Hepatocyte (in vitro differentiated cells): ENCODE results near the gene TRAPPC1. TPM values are rescaled to one million over a fixed set of nuclear protein-coding genes. Genes with fewer than 3 reads are reported as not detected.

Source experiments
- DNase-seq: peaks from one replicate; pipeline ENCODE4 v3.0.0-alpha.2; 2016; ENCODE audit warnings: low spot score
- H2AFZ ChIP-seq: fragments of 200-600 bp; sonication (generic); 2 replicates; pipeline ENCODE4 v1.6.0; 2016; ENCODE audit warnings: antibody characterized with exemption, mild to moderate bottlenecking
- H3K27ac ChIP-seq: fragments of 200-600 bp; sonication (generic); 2 replicates; pipeline ENCODE4 v1.5.1; 2016; ENCODE audit warnings: mild to moderate bottlenecking
- H3K27me3 ChIP-seq: fragments of 200-600 bp; sonication (generic); 2 replicates; pipeline ENCODE4 v1.6.1; 2016
- H3K36me3 ChIP-seq: fragments of 200-600 bp; sonication (generic); replicated peaks from 2 replicates; pipeline ENCODE4 v1.5.1; 2016; ENCODE audit warnings: low read depth; ENCODE audit not compliant: insufficient read depth
- H3K4me1 ChIP-seq: fragments of 200-600 bp; sonication (generic); 2 replicates; pipeline ENCODE4 v1.5.1; 2016; ENCODE audit warnings: mild to moderate bottlenecking, moderate library complexity; ENCODE audit not compliant: insufficient read depth
- H3K4me2 ChIP-seq: fragments of 200-600 bp; sonication (generic); 2 replicates; pipeline ENCODE4 v1.6.0; 2016
- H3K4me3 ChIP-seq: fragments of 200-600 bp; sonication (generic); 2 replicates; pipeline ENCODE4 v1.5.1; 2016; ENCODE audit warnings: mild to moderate bottlenecking
- H3K79me2 ChIP-seq: fragments of 200-600 bp; sonication (generic); 2 replicates; pipeline ENCODE4 v1.6.0; 2017; ENCODE audit warnings: mild to moderate bottlenecking
- H3K9me2 ChIP-seq: fragments of 200-600 bp; sonication (generic); replicated peaks from 2 replicates; pipeline ENCODE4 v1.6.0; 2017; ENCODE audit warnings: mild to moderate bottlenecking; ENCODE audit not compliant: insufficient read depth
- H3K9me3 ChIP-seq: fragments of 200-600 bp; sonication (generic); 2 replicates; pipeline ENCODE4 v1.5.1; 2016; ENCODE audit warnings: low read depth, mild to moderate bottlenecking
- H4K20me1 ChIP-seq: fragments of 200-600 bp; sonication (generic); 2 replicates; pipeline ENCODE4 v1.6.0; 2016; ENCODE audit warnings: mild to moderate bottlenecking; ENCODE audit not compliant: insufficient read depth, poor library complexity, severe bottlenecking
- CTCF ChIP-seq: fragments of 200-600 bp; sonication (generic); IDR thresholded peaks from 2 replicates; pipeline ENCODE4 v1.5.1; 2016; ENCODE audit warnings: antibody characterized with exemption, mild to moderate bottlenecking; ENCODE audit not compliant: poor library complexity
- EZH2 ChIP-seq: fragments of 200-600 bp; sonication (generic); IDR thresholded peaks from 2 replicates; pipeline ENCODE4 v1.6.1; 2016; ENCODE audit warnings: antibody characterized with exemption, mild to moderate bottlenecking, borderline replicate concordance
- EZH2phosphoT487 ChIP-seq: fragments of 200-600 bp; sonication (generic); IDR thresholded peaks from one replicate; pipeline ENCODE4 v1.6.1; 2018; ENCODE audit warnings: antibody characterized with exemption, mild to moderate bottlenecking, low read depth, moderate library complexity; ENCODE audit not compliant: unreplicated experiment, severe bottlenecking
- WGBS: methylation state at CpG from one replicate; pipeline ENCODE4 v1.1.6; 2016; ENCODE audit warnings: low lambda C conversion rate; ENCODE audit errors: missing lambda C conversion rate; 5-methylcytosine and 5-hydroxymethylcytosine counted together
- polyA plus RNA-seq: library from polyadenylated mRNA; unstranded; fragments of >200 nt; fragmentation: Nextera tagmentation; extraction: Ambion mirVana; gene quantifications from 2 replicates; pipeline ENCODE4 v1.2.1, GENCODE V29; 2016
- total RNA-seq: library from RNA; depleted of rRNA; stranded (reverse); fragments of >200 nt; gene quantifications from 2 replicates; pipeline ENCODE4 v1.2.3, GENCODE V29; 2014

The TRAPPC1 gene
- total and polyA plus RNA-seq, 2 experiments from 2014 or later, result 20.7 to 272 TPM

DNA sequence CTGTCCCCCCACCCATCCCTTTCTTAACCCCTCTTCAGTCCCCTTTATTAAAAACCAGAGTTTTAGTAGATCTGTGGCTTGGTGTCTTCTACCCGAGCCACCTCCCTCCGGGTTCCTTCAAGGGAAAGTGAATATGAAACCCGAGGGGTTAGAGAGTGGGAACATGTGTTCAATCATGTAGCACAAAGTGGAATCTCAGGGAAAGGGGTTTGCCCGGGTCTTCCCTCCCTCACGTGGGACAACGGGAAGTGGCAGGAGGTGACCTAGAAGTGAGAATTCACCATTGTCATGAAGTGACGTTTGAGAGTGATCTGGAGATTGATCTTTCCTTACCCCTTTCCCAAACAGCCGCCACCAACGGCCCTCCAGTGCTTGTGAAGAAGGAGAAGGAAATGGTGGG lies 20.6 kb downstream of the TRAPPC1 start:
- H3K4me3 ChIP-seq, result no peak overlapping the region
- WGBS, result 89% methylated on average over 8 of the region's 9 CpGs
- H3K27me3 ChIP-seq, result no peaks in the 10 kb centered on the region
- H2AFZ ChIP-seq, result no peak overlapping the region
- no peak for DNase-seq
- TF ChIP-seq CTCF, result no peak
- TF ChIP-seq EZH2, result no peak
- TF ChIP-seq EZH2phosphoT487, result no peak
- H3K9me3 ChIP-seq, result no peaks in the 10 kb centered on the region
- no peak overlapping the region for H3K4me2 ChIP-seq
- H3K79me2 ChIP-seq, result no peaks in the 10 kb centered on the region
- H3K9me2 ChIP-seq, result no peaks in the 10 kb centered on the region
- H3K36me3 ChIP-seq, result no peaks in the 10 kb centered on the region
- no peaks in the 10 kb centered on the region for H4K20me1 ChIP-seq
- H3K4me1 ChIP-seq, result peaks cover 10% of the 10 kb centered on the region
- H3K27ac ChIP-seq, result no peak overlapping the region

DNA sequence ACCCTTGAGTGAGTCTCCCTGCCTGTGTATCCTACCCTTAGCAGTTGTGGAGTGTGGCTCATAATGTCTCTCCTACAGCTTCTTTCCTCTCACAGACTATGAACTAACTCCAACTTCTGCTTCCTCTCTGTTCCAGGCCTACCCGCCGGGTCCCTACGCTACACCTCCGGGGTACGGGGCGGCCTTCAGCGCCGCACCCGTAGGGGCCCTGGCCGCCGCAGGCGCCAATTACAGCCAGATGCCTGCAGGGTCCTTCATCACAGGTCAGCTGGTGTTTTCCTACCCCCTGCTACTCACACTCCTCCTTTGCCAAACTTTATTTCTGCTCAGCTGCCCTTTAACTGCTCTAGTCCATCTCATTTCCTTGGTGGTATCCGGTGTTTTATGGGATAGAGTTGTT lies 21.0 kb downstream of the TRAPPC1 start:
- H3K4me2 ChIP-seq, result no peak overlapping the region
- no peaks in the 10 kb centered on the region for H3K36me3 ChIP-seq
- no peak overlapping the region for H2AFZ ChIP-seq
- no peak overlapping the region for H3K4me3 ChIP-seq
- WGBS, result 96% methylated on average over 13 of the region's 13 CpGs
- no peak for DNase-seq
- no peaks in the 10 kb centered on the region for H4K20me1 ChIP-seq
- no peak overlapping the region for H3K27ac ChIP-seq
- no peaks in the 10 kb centered on the region for H3K9me3 ChIP-seq
- H3K4me1 ChIP-seq, result peaks cover 9% of the 10 kb centered on the region
- H3K79me2 ChIP-seq, result no peaks in the 10 kb centered on the region
- no peak for TF ChIP-seq CTCF
- no peak for TF ChIP-seq EZH2phosphoT487
- TF ChIP-seq EZH2, result no peak
- no peaks in the 10 kb centered on the region for H3K27me3 ChIP-seq
- H3K9me2 ChIP-seq, result no peaks in the 10 kb centered on the region

DNA sequence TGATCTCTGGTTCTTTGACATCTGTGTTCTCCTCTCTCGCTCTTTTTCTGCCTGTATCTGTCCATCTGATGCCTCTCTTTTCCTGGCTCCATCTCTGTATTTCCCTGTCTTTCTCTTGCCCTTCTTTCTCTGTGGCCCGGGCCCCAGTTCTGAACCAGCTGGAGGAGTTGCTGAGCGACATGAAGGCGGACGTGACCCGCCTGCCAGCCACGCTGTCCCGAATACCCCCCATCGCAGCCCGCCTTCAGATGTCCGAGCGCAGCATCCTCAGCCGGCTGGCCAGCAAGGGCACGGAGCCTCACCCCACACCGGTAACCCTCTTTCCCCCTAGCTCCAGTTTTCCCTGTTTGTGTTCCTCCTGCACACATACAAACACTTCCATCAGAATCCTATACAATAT lies 21.5 kb downstream of the TRAPPC1 start:
- DNase-seq, result no peak
- Histone ChIP-seq H3K36me3 (no peaks in the 10 kb centered on the region), H3K4me2 (no peak overlapping the region), H3K27ac (no peak overlapping the region), H3K4me1 (peaks cover 8% of the 10 kb centered on the region), H3K9me3 (no peaks in the 10 kb centered on the region), H2AFZ (no peak overlapping the region), H4K20me1 (no peaks in the 10 kb centered on the region), H3K27me3 (no peaks in the 10 kb centered on the region), H3K4me3 (no peak overlapping the region), H3K79me2 (no peaks in the 10 kb centered on the region), H3K9me2 (no peaks in the 10 kb centered on the region)
- WGBS, result 97% methylated on average over 15 of the region's 15 CpGs
- TF ChIP-seq EZH2phosphoT487 (no peak), CTCF (no peak), EZH2 (no peak)

GRCh38 chr17:7909089-7909488 lies 22.7 kb downstream of the TRAPPC1 start:
- WGBS, result 98% methylated on average over 24 of the region's 29 CpGs
- no peaks in the 10 kb centered on the region for H3K4me1 ChIP-seq
- H3K36me3 ChIP-seq, result no peaks in the 10 kb centered on the region

More at GRCh38 chr17:7909089-7909488, 22.7 kb downstream of the TRAPPC1 start:
- Histone ChIP-seq H3K9me2 (no peaks in the 10 kb centered on the region), H3K4me3 (no peak overlapping the region), H3K4me2 (no peak overlapping the region), H3K9me3 (no peaks in the 10 kb centered on the region), H3K27me3 (no peaks in the 10 kb centered on the region), H4K20me1 (no peaks in the 10 kb centered on the region), H2AFZ (no peak overlapping the region), H3K27ac (no peak overlapping the region), H3K79me2 (no peaks in the 10 kb centered on the region)
- DNase-seq, result no peak
- TF ChIP-seq EZH2phosphoT487 (no peak), EZH2 (no peak), CTCF (no peak)
